Endothelial cell of umbilical vein (primary cell): ENCODE data around the gene SLF2. TPM values are rescaled to one million over a fixed set of nuclear protein-coding genes. Genes with fewer than 3 reads are reported as not detected.

Experiments
- BruUV-seq: library from RNA; stranded (reverse); fragments of 400-500 nt; replicated peaks from 2 replicates; lab custom pipeline; 2021; lab: Mats Ljungman, UMichigan
- CTCF ChIA-PET: fragments of 300-600, 350-600 bp; sonication (Branson Sonifier 250); formaldehyde crosslinking; loops from one replicate; lab custom pipeline; 2021; ENCODE audit warnings: antibody characterized with exemption, inconsistent platforms; lab: Charles Lee
- POLR2A ChIA-PET: fragments of 300-600, 350-600 bp; sonication (Branson Sonifier 250); formaldehyde crosslinking; loops from one replicate; lab custom pipeline; 2021; ENCODE audit warnings: antibody characterized with exemption, inconsistent platforms; lab: Charles Lee
- DNase-seq: peaks from one replicate; pipeline ENCODE4 v3.0.0-alpha.2; 2011; ENCODE audit warnings: low read depth, low spot score
- FAIRE-seq: peaks from 2 replicates; lab custom pipeline; 2011; peaks lifted over from hg19 to GRCh38; lab: Jason Lieb, UNC
- H2AFZ ChIP-seq: 2 replicates; pipeline ENCODE4 v1.6.0; 2012; ENCODE audit warnings: low read depth, low read length, control low read depth, inconsistent platforms
- H3K27ac ChIP-seq: 2 replicates; pipeline ENCODE4 v1.5.1; 2011; ENCODE audit warnings: low read depth, mild to moderate bottlenecking, control low read depth, low read length, moderate library complexity; ENCODE audit not compliant: insufficient read depth
- H3K27me3 ChIP-seq, 2 experiments: 2 replicates each; pipeline versions ENCODE4 v1.6.0 to v1.6.1; 2011; ENCODE audit warnings: low read length in 2 of 2, mixed read lengths in 1 of 2; ENCODE audit not compliant: control insufficient read depth in 2 of 2, insufficient read depth in 2 of 2
- H3K36me3 ChIP-seq, 2 experiments: 2 replicates in 1 of 2; 3 replicates in 1 of 2; pipeline ENCODE4 v1.5.1; 2011; ENCODE audit warnings: low read length in 2 of 2, mild to moderate bottlenecking in 1 of 2, moderate library complexity in 1 of 2; ENCODE audit not compliant: control insufficient read depth in 2 of 2, insufficient read depth in 2 of 2; ENCODE audit errors: extremely low read depth in 1 of 2
- H3K4me1 ChIP-seq: 3 replicates; pipeline ENCODE4 v1.5.1; 2011; ENCODE audit warnings: mild to moderate bottlenecking, low read length; ENCODE audit not compliant: control insufficient read depth, insufficient read depth; ENCODE audit errors: extremely low read depth
- H3K4me2 ChIP-seq: 2 replicates; pipeline ENCODE4 v1.6.1; 2011; ENCODE audit warnings: low read length, control low read depth, mixed read lengths; ENCODE audit not compliant: insufficient read depth
- H3K4me3 ChIP-seq, 3 experiments: fragments of 200-600 bp in 1 of 3; sonication (generic), shearing (Covaris generic) in 1 of 3; replicated peaks in 1 of 3; 2 replicates each; pipeline ENCODE4 v1.5.1; 2011 to 2016; ENCODE audit warnings: control low read depth in 3 of 3, low read length in 3 of 3, mild to moderate bottlenecking in 2 of 3, inconsistent platforms in 1 of 3, low read depth in 1 of 3, moderate library complexity in 1 of 3; ENCODE audit not compliant: insufficient read depth in 1 of 3
- H3K79me2 ChIP-seq: 2 replicates; pipeline ENCODE4 v1.6.0; 2012; ENCODE audit warnings: low read length, inconsistent platforms; ENCODE audit not compliant: control insufficient read depth, insufficient read depth
- H3K9ac ChIP-seq: replicated peaks from 2 replicates; pipeline ENCODE3; 2011; ENCODE audit warnings: low read length, control low read depth; ENCODE audit not compliant: insufficient read depth; ENCODE audit errors: extremely low read depth
- H3K9me1 ChIP-seq: replicated peaks from 3 replicates; pipeline ENCODE4 v1.6.0; 2011; ENCODE audit warnings: mild to moderate bottlenecking, low read length; ENCODE audit not compliant: control insufficient read depth, insufficient read depth; ENCODE audit errors: extremely low read depth
- H3K9me3 ChIP-seq: replicated peaks from 2 replicates; pipeline ENCODE4 v1.5.1; 2012; ENCODE audit warnings: low read length, inconsistent platforms; ENCODE audit not compliant: control insufficient read depth, insufficient read depth
- H4K20me1 ChIP-seq: replicated peaks from 2 replicates; pipeline ENCODE3; 2011; ENCODE audit warnings: mild to moderate bottlenecking, low read length; ENCODE audit not compliant: control insufficient read depth, insufficient read depth; ENCODE audit errors: extremely low read depth
- EZH2 ChIP-seq: IDR thresholded peaks from 2 replicates; pipeline ENCODE4 v1.6.1; 2012; ENCODE audit warnings: borderline replicate concordance, low read depth, mild to moderate bottlenecking, moderate library complexity, low read length, inconsistent platforms; ENCODE audit not compliant: severe bottlenecking
- FOS ChIP-seq: IDR thresholded peaks from 2 replicates; pipeline ENCODE4 v1.6.1; 2011; ENCODE audit warnings: mild to moderate bottlenecking, low read length, moderate library complexity, borderline replicate concordance; ENCODE audit not compliant: insufficient read depth
- GATA2 ChIP-seq: IDR thresholded peaks from 2 replicates; pipeline ENCODE4 v1.7.0; 2011; ENCODE audit warnings: low read depth, mild to moderate bottlenecking, moderate library complexity, mixed read lengths, low read length; ENCODE audit not compliant: insufficient read length, insufficient read depth
- JUN ChIP-seq: IDR thresholded peaks from 2 replicates; pipeline ENCODE4 v1.6.1; 2011; ENCODE audit warnings: borderline replicate concordance, low read depth; ENCODE audit not compliant: insufficient read length, insufficient read depth
- MYC ChIP-seq: IDR thresholded peaks from one replicate; pipeline ENCODE4 v1.6.1; 2011; ENCODE audit warnings: mild to moderate bottlenecking, low read depth, low read length
- POLR2A ChIP-seq: IDR thresholded peaks from 2 replicates; pipeline ENCODE4 v1.6.1; 2012; ENCODE audit warnings: low read depth, mild to moderate bottlenecking, control low read depth, low read length
- POLR2AphosphoS5 ChIP-seq: IDR thresholded peaks from 2 replicates; pipeline ENCODE4 v1.6.1; 2012; ENCODE audit warnings: low read depth, mild to moderate bottlenecking, control low read depth, low read length, moderate library complexity; ENCODE audit not compliant: insufficient read depth
- dilution Hi-C: fragments of 300-500 bp; cut with MboI; formaldehyde crosslinking; loops from one replicate; pipeline ENCODE4 v1.15.0; 2019; ENCODE audit warnings: low sequenced_read_pairs; ENCODE audit not compliant: extremely low pct_ligation_motif_present
- intact Hi-C: fragments of 100-400 bp; cut with micrococcal nuclease; formaldehyde crosslinking; loops from one replicate; pipeline ENCODE4 v1.10.0; 2022
- polyA plus RNA-seq, 4 experiments: library from polyadenylated mRNA; depleted of rRNA in 3 of 4; stranded (reverse) in 3 of 4; unstranded in 1 of 4; fragments of >200 nt; gene quantifications; 2 replicates each; pipeline versions ENCODE4 v1.2.1 to v1.2.3, GENCODE V29; 2011 to 2012; ENCODE audit warnings: missing spikeins in 1 of 4
- total RNA-seq: library from RNA; stranded (reverse); gene quantifications from 2 replicates; pipeline ENCODE4 v1.2.3, GENCODE V29; 2021
- TF ChIP-seq, protein P1 (sequence below): IDR thresholded peaks from 2 replicates; pipeline ENCODE4 v1.6.1; 2011; ENCODE audit not compliant: insufficient read depth, insufficient read length
- TF ChIP-seq, protein P2 (sequence below), 2 donors: IDR thresholded peaks; 1 replicate in 1 of 2; 2 replicates in 1 of 2; pipeline ENCODE4 v1.5.1; 2011; ENCODE audit warnings: low read length in 2 of 2, mild to moderate bottlenecking in 2 of 2, moderate library complexity in 2 of 2, control low read depth in 1 of 2, inconsistent platforms in 1 of 2, low read depth in 1 of 2; ENCODE audit not compliant: insufficient read depth in 1 of 2; ENCODE audit errors: extremely low read depth in 1 of 2

Gene SLF2
- total and polyA plus RNA-seq, 2 donors (not counting 3 experiments of a cell fraction or from before 2014, with no cell fraction given) = 7.5 to 35.5 TPM

DNA sequence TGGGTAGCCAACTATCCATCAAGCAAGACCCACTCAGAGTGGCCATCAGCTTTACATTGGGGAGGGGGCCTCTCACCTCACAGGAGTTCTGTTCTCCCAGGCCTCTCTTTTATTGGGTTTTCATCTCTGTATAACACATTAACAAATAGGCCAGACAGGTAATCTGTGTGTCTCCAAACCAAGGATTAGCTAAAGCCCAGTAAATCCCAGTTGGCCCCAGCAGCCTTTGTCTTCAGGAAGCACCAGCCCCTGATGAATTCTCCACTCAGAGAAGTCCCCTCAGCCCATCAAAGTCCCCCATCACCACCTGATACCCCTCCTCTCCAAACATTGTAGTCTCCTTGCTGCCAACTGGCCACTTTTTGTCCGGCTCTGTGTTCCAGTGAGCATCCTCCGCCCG is 16.9 kb upstream of the SLF2 start:
- POLR2A ChIA-PET = no interaction called here
- no TSS peak for BruUV-seq
- Histone ChIP-seq H3K9ac (no peak overlapping the region), H3K36me3 (no peaks in the 10 kb centered on the region), H3K9me3 (no peaks in the 10 kb centered on the region), H2AFZ (no peak overlapping the region), H3K4me1 (peaks cover 3% of the 10 kb centered on the region), H3K9me1 (no peaks in the 10 kb centered on the region), H3K27me3 (peaks cover 17 to 29% of the 10 kb centered on the region in 2 experiments), H3K4me2 (no peak overlapping the region), H3K27ac (no peak overlapping the region), H4K20me1 (no peaks in the 10 kb centered on the region), H3K4me3 (no peak overlapping the region), H3K79me2 (no peaks in the 10 kb centered on the region)
- intact Hi-C loops (no loop called here), dilution Hi-C loops (no loop called here)
- no peak for TF ChIP-seq POLR2AphosphoS5
- no peak for TF ChIP-seq FOS
- no peak for TF ChIP-seq JUN
- TF ChIP-seq MYC = no peak
- DNase-seq (no peak), FAIRE-seq (no peak)
- CTCF ChIA-PET = interaction anchor here (0.9 to 1.6 kb wide), 7 partner anchors 10 to 414 kb away, joined by 3 to 4 read pairs (median 3); no protein-coding TSS in a partner anchor

DNA sequence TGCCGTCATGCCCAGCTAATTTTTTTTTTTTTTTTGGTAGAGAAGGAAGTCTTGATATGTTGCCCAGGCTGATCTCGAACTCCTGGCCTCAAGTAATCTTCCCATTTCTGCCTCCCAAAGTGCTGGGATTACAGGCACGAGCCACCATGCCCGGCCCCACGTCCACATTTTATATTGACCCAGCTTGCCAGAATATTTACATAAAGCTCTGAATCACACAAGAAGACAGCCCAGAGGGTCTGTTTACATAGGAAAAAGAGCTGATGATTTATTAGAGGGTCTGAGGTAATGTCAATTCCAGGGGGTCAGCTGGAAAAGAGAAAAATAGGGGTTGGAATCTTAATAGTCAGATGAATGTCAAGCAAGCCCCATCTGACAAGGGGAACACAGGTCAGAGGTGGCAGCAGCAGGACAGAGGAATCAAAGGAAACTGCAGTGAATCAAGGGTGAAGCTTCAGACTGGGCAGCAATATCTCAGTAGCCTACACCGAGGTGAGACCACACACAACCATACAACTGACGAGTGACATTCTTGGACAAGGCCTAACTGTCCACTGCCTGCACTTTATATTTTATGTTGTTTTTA is 15.8 kb upstream of the SLF2 start:
- dilution Hi-C loops = no loop called here

More for the DNA sequence above, 15.8 kb upstream of the SLF2 start:
- no TSS peak for BruUV-seq
- POLR2A ChIA-PET = no interaction called here
- Histone ChIP-seq H3K4me3 (no peak overlapping the region), H3K79me2 (no peaks in the 10 kb centered on the region), H3K4me1 (no peaks in the 10 kb centered on the region), H3K4me2 (no peak overlapping the region), H3K9me1 (no peaks in the 10 kb centered on the region), H3K27ac (no peak overlapping the region), H3K36me3 (no peaks in the 10 kb centered on the region), H3K9me3 (no peaks in the 10 kb centered on the region), H3K27me3 (peaks cover 21 to 35% of the 10 kb centered on the region in 2 experiments), H2AFZ (peak overlapping the region; percentile 44), H3K9ac (no peak overlapping the region), H4K20me1 (no peaks in the 10 kb centered on the region)
- DNase-seq = no peak
- intact Hi-C loops = no loop called here
- TF ChIP-seq, protein P1, sequence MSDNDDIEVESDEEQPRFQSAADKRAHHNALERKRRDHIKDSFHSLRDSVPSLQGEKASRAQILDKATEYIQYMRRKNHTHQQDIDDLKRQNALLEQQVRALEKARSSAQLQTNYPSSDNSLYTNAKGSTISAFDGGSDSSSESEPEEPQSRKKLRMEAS = no peak
- TF ChIP-seq EZH2 = no peak
- TF ChIP-seq JUN = no peak
- TF ChIP-seq POLR2A = no peak
- no peak for TF ChIP-seq POLR2AphosphoS5
- TF ChIP-seq, protein P2, sequence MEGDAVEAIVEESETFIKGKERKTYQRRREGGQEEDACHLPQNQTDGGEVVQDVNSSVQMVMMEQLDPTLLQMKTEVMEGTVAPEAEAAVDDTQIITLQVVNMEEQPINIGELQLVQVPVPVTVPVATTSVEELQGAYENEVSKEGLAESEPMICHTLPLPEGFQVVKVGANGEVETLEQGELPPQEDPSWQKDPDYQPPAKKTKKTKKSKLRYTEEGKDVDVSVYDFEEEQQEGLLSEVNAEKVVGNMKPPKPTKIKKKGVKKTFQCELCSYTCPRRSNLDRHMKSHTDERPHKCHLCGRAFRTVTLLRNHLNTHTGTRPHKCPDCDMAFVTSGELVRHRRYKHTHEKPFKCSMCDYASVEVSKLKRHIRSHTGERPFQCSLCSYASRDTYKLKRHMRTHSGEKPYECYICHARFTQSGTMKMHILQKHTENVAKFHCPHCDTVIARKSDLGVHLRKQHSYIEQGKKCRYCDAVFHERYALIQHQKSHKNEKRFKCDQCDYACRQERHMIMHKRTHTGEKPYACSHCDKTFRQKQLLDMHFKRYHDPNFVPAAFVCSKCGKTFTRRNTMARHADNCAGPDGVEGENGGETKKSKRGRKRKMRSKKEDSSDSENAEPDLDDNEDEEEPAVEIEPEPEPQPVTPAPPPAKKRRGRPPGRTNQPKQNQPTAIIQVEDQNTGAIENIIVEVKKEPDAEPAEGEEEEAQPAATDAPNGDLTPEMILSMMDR (IDR thresholded peaks at IDR 0.05; ENCODE audit: extremely low read depth in 1 of 2, insufficient read depth in 1 of 2, low read depth in 1 of 2, low read length in 2 of 2) = no peak
- TF ChIP-seq GATA2 = no peak
- no peak for TF ChIP-seq MYC
- no peak for TF ChIP-seq FOS
- no peak for FAIRE-seq
- CTCF ChIA-PET = interaction anchor here (0.9 to 1.6 kb wide), 8 partner anchors 8 to 415 kb away, joined by 3 to 4 read pairs (median 3); partner anchors contain the start of gene SLF2
